GM12875 (cell line): ENCODE measurements around the gene PANX2.
A peak's percentile ranks its signal among the peaks of the same experiment; 100 is the strongest.

Source experiments
- H3K4me3 ChIP-seq: one replicate; pipeline ENCODE4 v1.5.1; 2011; ENCODE audit warnings: low read depth, low read length, control low read depth
- CTCF ChIP-seq: IDR thresholded peaks from 2 replicates; pipeline ENCODE4 v1.5.1; 2011; ENCODE audit warnings: low read depth, mild to moderate bottlenecking, control low read depth, inconsistent platforms, low read length, moderate library complexity, borderline replicate concordance; ENCODE audit not compliant: insufficient read depth

PANX2 gene

GRCh38 chr22:50179937-50180726 is 9.6 kb downstream of the PANX2 start:
- no peak for TF ChIP-seq CTCF
- H3K4me3 ChIP-seq = no peak overlapping the region

GRCh38 chr22:50180727-50181521 is 10.4 kb downstream of the PANX2 start:
- H3K4me3 ChIP-seq = no peak overlapping the region
- TF ChIP-seq CTCF = no peak

- TF ChIP-seq CTCF = no peak
- H3K4me3 ChIP-seq = no peak overlapping the region
Measured at GRCh38 chr22:50182176-50183081, 11.9 kb downstream of the PANX2 start.

GRCh38 chr22:50183141-50183971 is 12.8 kb downstream of the PANX2 start:
- no peak overlapping the region for H3K4me3 ChIP-seq
- TF ChIP-seq CTCF = no peak

GRCh38 chr22:50184004-50184901 is 13.7 kb downstream of the PANX2 start:
- H3K4me3 ChIP-seq = peak overlapping the region; percentile 29
- no peak for TF ChIP-seq CTCF
